ENCODE measurements around the gene SYT1. TPM values are rescaled to one million over a fixed set of nuclear protein-coding genes. Genes with fewer than 3 reads are reported as not detected.

Gene SYT1
- total RNA-seq, 3 donors from 2014 or later (not counting 1 experiment from before 2014, with no cell fraction given): not detected

GRCh38 chr12:79082595-79082994 lies 218.0 kb downstream of the SYT1 start:
- intact Hi-C loops (cut with micrococcal nuclease): no loop called here
- no peak overlapping the region for H3K4me3 ChIP-seq (ENCODE audit: low read length)
- no peak for ATAC-seq
- H3K9me3 ChIP-seq (ENCODE audit: control insufficient read depth, insufficient read depth, low read length): no peaks in the 10 kb centered on the region
- no peaks in the 10 kb centered on the region for H3K36me3 Mint-ChIP-seq
- H3K4me1 Mint-ChIP-seq: no peaks in the 10 kb centered on the region
- no peak overlapping the region for H3K27ac ChIP-seq (ENCODE audit: low read length)
- H3K4me1 ChIP-seq (ENCODE audit: control insufficient read depth, insufficient read depth, low read length): no peaks in the 10 kb centered on the region
- H3K27me3 ChIP-seq (ENCODE audit: control insufficient read depth, insufficient read depth, low read length): no peaks in the 10 kb centered on the region
- H3K9me3 Mint-ChIP-seq: peaks cover 0 to 3% of the 10 kb centered on the region in 2 donors
- H3K4me3 Mint-ChIP-seq: no peak overlapping the region
- no peak overlapping the region for H3K27ac Mint-ChIP-seq
- no peak for DNase-seq
- no CpG with 5 or more reads among the region's 1 CpG for WGBS (ENCODE audit: insufficient coverage)
- H3K36me3 ChIP-seq (ENCODE audit: control insufficient read depth, insufficient read depth, low read length): no peaks in the 10 kb centered on the region
- no peak for TF ChIP-seq CTCF (IDR thresholded peaks at IDR 0.05)
- no peaks in the 10 kb centered on the region for H3K27me3 Mint-ChIP-seq (ENCODE audit: low read depth in 2 of 2)

DNA sequence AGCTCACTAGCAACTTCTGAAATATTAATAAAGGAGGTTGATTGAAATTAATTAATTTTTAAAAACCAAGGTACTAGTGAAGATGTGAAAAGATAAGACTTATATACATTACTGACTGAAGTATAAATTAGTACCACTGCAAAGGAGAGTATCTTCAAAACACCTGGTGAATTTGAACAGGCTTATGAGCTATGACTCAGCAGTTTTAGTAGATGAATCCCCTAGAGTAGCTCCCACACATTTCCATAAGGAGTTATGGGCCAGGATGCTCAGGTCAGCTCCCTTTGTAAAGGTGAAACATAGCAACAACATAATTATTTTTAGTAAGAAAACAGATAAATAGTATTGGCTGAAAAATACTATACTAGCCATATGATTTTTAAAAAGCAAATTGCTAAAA lies 218.6 kb downstream of the SYT1 start:
- TF ChIP-seq CTCF (IDR thresholded peaks at IDR 0.05): no peak
- H3K27ac Mint-ChIP-seq: no peak overlapping the region

DNA sequence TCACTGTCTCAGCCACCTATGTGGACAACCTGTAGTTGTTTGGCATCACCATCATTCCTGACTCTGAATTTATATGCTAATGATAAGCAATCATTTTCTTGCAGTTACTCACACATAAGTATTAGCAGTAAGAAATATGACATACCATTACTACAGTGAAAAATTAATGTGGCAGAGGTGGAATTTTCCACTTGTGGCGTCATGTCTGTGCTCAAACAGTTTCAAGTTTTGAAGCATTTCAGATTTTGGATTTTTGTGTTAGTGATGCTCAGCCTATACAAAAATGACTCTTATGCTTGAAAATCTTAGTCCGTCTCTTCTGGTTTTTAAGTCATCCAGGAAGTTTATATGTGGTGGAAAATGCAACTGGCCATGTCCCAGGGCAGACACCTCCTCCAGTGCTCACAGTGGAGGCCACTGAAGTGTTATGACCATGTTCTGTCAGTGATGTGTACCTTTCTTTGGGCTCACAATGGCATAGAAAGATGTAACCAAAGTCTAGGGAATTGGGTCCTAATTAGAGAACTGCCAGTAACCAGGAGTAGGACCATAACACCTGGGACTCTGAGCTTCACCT lies 220.6 kb downstream of the SYT1 start:
- Histone ChIP-seq H3K36me3 (ENCODE audit: control insufficient read depth, insufficient read depth, low read length) (no peaks in the 10 kb centered on the region), H3K27ac (ENCODE audit: low read length) (no peak overlapping the region)
- no peak for TF ChIP-seq CTCF (IDR thresholded peaks at IDR 0.05)

More for the DNA sequence above, 218.6 kb downstream of the SYT1 start:
- Mint-ChIP-seq H3K9me3 (peaks cover under 1 to 3% of the 10 kb centered on the region in 2 donors), H3K27me3 (ENCODE audit: low read depth in 2 of 2) (no peaks in the 10 kb centered on the region), H3K4me3 (no peak overlapping the region), H3K4me1 (no peaks in the 10 kb centered on the region), H3K36me3 (no peaks in the 10 kb centered on the region)
- no peak overlapping the region for H3K4me3 ChIP-seq (ENCODE audit: low read length)
- H3K27ac ChIP-seq (ENCODE audit: low read length): no peak overlapping the region
- DNase-seq (no peak), ATAC-seq (no peak)
- H3K9me3 ChIP-seq (ENCODE audit: control insufficient read depth, insufficient read depth, low read length): no peaks in the 10 kb centered on the region
- H3K36me3 ChIP-seq (ENCODE audit: control insufficient read depth, insufficient read depth, low read length): no peaks in the 10 kb centered on the region
- H3K4me1 ChIP-seq (ENCODE audit: control insufficient read depth, insufficient read depth, low read length): no peaks in the 10 kb centered on the region
- no peaks in the 10 kb centered on the region for H3K27me3 ChIP-seq (ENCODE audit: control insufficient read depth, insufficient read depth, low read length)
- intact Hi-C loops (cut with micrococcal nuclease): no loop called here

More for the DNA sequence above, 220.6 kb downstream of the SYT1 start:
- H3K9me3 ChIP-seq (ENCODE audit: control insufficient read depth, insufficient read depth, low read length): no peaks in the 10 kb centered on the region
- no peaks in the 10 kb centered on the region for H3K4me1 ChIP-seq (ENCODE audit: control insufficient read depth, insufficient read depth, low read length)
- H3K27me3 ChIP-seq (ENCODE audit: control insufficient read depth, insufficient read depth, low read length): no peaks in the 10 kb centered on the region
- Mint-ChIP-seq H3K36me3 (no peaks in the 10 kb centered on the region), H3K9me3 (peaks cover 8% of the 10 kb centered on the region in 2 donors), H3K27me3 (ENCODE audit: low read depth in 2 of 2) (no peaks in the 10 kb centered on the region), H3K27ac (no peak overlapping the region), H3K4me1 (no peaks in the 10 kb centered on the region), H3K4me3 (no peak overlapping the region)
- ATAC-seq (no peak), DNase-seq (no peak)
- 88% methylated on average over 2 of the region's 2 CpGs for WGBS (ENCODE audit: insufficient coverage)
- no peak overlapping the region for H3K4me3 ChIP-seq (ENCODE audit: low read length)
- intact Hi-C loops (cut with micrococcal nuclease): no loop called here

All from natural killer cell (primary cell).